Body of pancreas (tissue), 4 donors: ENCODE data around the gene UTP11.

Source experiments
- CTCF ChIP-seq, 7 experiments: fragments of 450-650 bp in 4 of 7; fragments of 200-600 bp in 3 of 7; sonication (generic) in 3 of 7; IDR thresholded peaks; one replicate each; pipeline ENCODE4 v1.5.1; 2016 to 2019; ENCODE audit warnings: antibody characterized with exemption in 7 of 7
- POLR2A ChIP-seq, 3 donors: fragments of 450-650 bp; IDR thresholded peaks; one replicate each; pipeline ENCODE4 v1.6.1; 2016; ENCODE audit warnings: antibody characterized with exemption in 3 of 3, mild to moderate bottlenecking in 2 of 3

GRCh38 chr1:37974567-37974966 is 38.0 kb upstream of the UTP11 start:
- TF ChIP-seq CTCF (IDR thresholded peaks at IDR 0.05) = no peak
- TF ChIP-seq POLR2A (IDR thresholded peaks at IDR 0.05) = no peak
